ENCODE data around the gene CREB3L1.

Gene CREB3L1, protein sequence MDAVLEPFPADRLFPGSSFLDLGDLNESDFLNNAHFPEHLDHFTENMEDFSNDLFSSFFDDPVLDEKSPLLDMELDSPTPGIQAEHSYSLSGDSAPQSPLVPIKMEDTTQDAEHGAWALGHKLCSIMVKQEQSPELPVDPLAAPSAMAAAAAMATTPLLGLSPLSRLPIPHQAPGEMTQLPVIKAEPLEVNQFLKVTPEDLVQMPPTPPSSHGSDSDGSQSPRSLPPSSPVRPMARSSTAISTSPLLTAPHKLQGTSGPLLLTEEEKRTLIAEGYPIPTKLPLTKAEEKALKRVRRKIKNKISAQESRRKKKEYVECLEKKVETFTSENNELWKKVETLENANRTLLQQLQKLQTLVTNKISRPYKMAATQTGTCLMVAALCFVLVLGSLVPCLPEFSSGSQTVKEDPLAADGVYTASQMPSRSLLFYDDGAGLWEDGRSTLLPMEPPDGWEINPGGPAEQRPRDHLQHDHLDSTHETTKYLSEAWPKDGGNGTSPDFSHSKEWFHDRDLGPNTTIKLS

DNA sequence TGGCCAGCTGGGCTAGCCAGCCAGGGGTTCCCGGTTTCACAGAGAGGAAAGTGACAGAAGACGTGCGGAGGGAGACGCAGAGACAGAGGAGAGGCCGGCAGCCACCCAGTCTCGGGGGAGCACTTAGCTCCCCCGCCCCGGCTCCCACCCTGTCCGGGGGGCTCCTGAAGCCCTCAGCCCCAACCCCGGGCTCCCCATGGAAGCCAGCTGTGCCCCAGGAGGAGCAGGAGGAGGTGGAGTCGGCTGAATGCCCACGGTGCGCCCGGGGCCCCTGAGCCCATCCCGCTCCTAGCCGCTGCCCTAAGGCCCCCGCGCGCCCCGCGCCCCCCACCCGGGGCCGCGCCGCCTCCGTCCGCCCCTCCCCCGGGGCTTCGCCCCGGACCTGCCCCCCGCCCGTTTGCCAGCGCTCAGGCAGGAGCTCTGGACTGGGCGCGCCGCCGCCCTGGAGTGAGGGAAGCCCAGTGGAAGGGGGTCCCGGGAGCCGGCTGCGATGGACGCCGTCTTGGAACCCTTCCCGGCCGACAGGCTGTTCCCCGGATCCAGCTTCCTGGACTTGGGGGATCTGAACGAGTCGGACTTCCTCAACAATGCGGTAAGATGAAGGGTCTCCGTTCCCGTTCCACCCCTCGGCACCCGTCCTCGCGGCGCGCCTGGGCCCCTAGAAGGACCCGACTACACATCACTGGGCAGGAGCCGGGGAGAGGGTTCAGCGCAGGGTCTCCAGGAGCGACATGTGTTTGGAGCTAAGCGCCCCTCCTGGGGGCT, at the start of gene CREB3L1:
Gene CREB3L1 (plus strand): TSS at position 41 of the 765 bp plus-strand sequence. CDS start 450 bp downstream, at position 491.
- DNase-seq: peak; percentile 87

DNA sequence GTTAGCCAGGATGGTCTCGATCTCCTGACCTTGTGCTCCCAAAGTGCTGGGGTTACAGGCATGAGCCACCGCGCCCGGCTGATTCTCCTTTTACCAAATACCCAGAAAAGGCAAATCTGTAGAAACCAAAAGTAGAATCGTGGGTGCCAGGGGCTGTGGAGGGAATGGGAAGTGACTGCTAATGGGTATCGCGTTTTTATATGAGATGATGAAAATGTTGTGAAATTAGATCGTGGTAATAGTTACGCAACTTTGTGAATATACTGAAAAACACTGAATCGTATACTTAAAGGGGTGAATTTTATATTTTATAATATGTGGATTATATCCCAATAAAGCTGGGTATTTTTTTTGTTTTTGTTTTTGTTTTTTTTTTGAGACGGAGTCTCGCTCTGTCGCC, 48.2 kb upstream of the CREB3L1 start:
- DNase-seq: no peak

DNA sequence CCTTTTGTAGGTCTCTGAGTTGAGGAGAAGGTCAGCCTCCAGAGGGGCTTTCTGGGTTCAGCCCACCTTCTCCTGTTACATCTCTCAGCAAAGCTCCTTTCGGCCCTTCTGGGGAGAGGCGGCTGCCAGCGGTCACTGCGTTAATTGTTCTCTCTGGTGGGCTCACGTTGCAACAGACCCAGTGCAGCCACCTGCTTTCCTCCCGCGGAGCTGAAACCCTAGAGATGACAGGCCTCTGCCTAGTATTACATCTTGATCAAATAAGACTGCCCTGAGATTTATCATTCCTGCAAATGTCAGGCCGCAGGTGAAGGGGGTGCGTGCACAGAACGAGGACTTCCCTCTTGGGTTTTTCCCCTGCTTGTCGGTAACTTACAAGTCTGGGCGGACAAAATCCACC, 43.2 kb upstream of the CREB3L1 start:
- DNase-seq: peak; percentile 61

DNA sequence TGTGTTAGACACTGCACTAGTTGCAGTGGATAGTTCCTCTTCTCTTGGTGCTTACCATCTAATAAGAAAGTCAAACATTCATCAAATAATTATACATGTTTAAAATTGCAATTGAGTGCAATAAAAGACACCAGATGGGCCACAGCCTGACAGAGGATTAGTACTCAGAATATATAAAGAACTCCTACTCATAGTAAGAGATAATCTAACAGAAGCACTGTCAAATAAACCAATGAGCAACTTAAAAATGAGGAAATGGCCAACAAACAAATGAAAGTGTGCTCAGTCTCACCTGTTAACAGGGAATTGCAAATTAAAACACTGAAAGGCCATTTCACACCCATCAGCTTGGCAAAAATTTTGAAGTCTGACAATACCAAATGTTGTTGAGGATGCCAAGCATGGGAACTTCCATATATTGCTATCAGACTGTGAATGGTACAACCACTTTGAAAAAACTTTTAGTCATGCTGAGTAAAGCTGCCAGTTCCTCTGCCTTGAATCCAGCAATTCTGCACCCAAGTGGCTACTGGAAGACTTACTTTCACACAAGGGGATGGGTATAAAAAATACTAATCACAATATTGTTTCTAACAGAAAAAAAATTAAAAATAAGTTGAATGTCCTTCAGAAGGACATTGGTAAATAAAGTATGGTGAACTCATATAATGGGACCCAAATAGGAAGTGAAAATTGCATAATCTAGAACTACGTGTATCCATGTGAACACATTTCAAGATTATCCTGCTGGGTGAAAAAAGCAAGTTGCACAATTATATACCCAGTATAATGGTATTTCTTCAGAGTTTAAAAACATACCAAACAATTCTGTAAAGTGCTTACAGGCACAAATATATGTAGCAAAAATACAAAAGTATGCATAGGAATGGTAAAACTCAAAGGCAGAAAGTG, 41.4 kb upstream of the CREB3L1 start:
- no peak for DNase-seq

DNA sequence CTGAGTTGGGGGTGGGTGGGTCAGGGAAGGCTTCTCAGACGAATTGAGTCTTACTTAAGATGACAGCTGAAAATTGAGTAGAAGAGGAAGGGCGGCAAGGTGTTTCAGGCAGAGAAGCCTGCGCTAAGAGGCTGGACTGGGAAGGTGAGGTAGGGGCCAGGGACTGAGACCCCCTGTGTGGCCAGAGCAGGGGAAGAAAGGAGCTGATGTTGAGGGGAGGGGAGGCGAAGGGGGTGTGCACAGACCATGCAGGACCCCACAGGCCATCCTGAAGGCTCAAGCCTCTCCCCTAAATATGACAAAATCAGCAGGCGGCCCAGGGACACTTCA, 40.6 kb upstream of the CREB3L1 start:
- no peak for DNase-seq

DNA sequence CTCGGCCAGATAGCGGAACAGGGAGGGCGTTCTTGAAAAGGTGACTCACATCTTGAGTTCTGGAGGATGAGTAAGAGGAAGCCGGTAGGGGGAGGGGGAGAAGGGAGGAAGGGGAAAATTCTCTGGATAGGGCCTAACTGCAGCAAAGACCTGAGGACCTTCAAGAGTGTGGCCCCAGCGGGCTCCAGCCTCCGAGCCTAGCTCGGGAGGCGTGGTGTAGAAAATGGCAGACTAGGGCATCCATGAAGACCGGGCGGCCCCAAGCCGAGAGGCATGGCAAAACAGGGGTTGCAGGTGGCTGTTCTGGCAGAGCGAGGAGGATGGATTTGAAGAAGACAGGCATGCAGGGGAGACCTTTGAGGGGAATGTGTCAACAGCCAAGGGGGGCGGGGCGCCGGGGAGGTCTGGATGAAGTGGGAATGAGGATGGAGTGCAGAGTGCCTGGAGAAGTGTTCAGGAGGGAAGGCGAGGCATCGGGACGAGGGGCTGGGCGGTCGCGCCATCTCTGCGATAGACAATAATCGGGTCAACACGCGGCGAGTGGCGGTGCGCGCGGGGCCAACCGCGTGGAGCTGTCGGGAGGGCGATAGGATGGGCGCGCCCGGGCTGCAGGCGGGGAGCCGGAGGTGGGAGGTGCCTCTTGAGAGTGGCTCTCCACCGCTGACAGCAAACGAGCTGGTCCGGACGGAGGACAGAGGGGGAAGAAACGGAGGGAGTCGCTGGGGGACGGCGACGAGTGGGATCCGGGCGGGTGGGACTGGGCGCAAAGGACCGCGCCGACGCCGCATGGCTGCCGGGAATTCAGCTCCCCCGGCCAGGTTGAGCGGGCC, 40.0 kb upstream of the CREB3L1 start:
- DNase-seq: peak; percentile 76

DNA sequence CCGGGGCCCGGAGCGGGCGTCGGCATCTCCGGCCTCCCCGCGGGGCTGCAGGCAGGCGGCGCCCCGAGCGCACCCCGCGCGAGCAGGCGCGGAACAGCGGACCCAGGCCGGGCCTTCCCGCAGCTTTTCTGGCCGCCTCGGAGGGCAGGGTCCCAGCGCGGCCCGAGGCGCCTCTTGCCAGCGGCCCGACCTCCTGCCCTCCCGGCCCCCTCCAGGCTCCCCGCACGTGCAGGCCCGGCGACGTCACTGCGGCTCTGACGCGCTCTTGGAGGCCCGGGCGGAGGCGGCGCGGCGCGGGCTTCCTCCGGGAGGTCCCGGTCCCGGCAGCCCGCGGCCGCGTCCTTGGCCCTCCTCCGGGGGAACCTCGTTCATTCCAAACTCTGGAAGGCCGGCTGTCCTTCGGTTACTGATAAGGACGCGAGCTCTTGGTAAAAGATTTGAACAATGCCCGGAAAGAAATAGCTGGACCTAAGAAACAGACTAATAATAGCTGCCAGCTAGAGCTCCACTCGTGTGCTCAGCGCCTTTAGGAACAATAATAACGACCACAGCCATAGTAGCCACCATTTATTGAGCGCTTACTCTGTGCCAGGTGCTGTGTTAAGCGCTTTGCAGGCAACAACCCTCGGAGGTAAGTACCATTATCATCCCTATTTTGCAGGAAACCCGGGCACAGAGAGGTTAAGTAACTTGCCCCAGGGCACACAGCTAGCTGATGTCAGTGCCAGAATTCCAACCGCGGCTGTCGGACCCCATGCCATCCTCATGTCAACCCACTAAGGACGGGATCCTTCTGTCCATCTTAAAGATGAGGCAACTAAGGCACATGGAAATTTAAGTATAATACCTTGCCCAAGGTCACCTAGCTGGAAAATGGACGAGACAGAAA, 39.1 kb upstream of the CREB3L1 start:
- peak; percentile 79 for DNase-seq

DNA sequence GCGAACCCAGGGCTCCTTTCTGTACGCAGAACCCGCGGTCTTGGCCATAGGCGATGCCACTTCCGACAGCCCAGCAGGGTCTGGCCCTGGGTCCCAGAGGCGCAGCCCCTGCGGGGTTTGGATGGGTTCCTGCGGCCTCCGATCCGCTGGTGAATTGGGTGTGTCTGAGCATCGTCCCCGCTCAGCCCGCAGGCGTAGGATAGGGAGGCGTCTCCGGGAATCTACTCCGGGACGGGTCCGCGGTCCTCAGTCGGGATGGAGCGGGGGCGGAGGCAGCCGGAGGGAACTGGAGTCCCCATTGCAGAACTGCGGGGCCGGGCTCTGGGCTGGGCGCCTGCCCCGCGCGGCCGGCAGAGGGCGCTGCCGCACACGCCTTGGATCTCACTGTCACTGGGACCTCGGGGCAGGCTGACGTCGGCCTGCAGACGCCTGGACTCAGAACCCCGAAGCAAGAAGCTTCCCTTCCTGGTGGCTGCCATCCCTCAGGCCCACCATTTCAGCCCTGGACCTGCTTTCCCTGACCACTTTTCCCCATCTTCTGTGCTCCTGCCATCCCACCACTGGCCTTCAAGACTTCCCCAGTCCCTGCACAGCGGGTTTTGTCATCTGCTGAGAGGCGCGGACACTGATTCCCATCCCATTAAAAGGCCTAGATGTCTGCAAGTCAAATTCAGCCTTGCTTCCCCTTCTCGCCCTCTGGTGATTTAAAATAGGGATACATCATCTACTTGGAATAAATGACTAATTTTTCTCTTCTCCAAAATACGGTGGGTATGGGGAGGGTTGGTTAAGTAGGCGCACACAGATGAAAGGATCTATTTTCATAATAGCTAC, 38.3 kb upstream of the CREB3L1 start:
- peak; percentile 96 for DNase-seq

DNA sequence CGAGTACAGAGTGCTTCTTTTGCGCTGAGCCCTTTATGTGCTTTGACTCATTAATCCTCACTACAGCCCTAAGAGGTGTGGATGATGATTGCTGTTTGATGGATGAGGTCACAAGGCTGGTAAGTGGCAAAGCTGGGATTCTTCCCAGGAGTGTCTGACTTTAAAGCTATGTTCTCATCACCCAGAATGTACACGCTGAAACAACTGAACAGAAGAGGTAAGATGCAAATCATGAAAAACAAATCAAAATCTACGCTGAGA, 37.7 kb upstream of the CREB3L1 start:
- no peak for DNase-seq

DNA sequence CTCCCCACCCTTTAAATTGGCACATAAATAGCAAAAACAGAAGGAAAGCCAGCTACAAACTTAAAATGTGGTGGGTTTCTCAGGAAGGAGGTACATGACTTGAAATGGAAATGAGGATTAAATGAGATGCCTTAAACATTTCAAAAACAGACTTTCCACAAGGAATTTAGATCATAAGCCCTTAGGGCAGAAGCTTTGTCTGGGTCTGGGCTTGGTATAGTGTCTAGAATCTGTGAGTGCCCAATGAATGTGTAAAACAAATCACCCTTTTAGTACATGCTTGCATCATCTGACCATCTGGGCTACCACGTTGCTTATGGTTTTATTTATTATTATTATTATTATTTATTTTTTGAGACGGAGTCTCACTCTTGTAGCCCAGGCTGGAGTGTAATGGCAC, 37.1 kb upstream of the CREB3L1 start:
- no peak for DNase-seq

DNA sequence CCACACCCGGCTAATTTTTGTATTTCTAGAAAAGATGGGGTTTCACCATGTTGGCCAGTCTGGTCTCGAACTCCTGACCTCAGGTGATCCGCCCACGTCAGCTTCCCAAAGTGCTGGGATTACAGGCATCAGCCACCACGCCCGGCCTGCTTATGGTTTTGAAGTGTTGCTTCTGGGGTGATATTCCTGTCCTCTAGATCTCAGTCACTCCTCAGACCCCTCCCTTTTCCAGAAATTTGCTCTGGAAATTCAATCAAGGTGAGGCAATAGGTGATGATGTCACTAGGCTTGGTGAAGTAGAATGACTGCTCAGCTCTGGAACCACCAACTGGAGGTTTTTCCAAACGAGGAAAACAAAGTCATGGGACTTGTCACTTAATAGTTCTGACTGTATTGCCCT, 36.6 kb upstream of the CREB3L1 start:
- no peak for DNase-seq

DNA sequence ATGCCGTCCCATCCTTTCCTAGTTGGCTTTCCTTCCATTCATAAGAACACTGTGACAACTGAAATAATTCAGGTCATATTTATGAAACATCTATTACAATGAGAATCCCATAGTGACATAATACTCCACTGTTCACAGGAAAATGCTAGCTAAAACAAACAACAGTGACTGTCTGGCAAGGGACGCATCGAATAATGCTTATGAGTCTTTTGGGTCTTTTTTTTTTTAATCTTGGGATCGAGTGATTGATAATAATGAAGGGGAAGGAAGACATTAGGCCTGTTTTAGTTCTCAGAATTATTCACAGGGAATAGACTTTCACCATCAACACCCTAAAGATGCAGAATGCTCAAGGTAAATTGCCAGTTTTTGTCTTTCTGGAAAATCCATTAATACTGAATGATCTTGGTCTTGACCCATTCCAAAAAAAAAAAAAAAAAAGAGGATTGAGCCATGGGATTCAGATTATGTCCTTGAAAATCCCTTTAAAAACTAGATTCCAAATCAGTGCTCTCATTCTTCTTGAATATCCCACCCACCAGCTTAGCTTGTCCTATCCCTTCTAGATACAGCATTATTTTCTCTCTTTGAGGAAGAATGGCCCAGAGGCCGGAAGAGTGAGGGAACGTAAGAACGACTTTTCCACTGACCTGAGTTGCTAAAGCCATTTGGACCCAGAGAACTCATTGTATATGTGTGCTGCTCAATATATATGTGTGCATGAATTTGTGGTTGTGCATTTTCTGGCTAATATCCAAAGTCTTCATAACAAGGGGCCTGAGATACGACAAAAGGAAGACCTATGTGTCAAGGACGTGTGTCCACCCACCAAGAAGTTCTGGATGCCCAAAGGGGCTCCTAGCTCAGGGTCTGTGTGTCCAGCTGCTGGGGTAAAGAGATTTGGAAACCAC, 35.2 kb upstream of the CREB3L1 start:
- no peak for DNase-seq

DNA sequence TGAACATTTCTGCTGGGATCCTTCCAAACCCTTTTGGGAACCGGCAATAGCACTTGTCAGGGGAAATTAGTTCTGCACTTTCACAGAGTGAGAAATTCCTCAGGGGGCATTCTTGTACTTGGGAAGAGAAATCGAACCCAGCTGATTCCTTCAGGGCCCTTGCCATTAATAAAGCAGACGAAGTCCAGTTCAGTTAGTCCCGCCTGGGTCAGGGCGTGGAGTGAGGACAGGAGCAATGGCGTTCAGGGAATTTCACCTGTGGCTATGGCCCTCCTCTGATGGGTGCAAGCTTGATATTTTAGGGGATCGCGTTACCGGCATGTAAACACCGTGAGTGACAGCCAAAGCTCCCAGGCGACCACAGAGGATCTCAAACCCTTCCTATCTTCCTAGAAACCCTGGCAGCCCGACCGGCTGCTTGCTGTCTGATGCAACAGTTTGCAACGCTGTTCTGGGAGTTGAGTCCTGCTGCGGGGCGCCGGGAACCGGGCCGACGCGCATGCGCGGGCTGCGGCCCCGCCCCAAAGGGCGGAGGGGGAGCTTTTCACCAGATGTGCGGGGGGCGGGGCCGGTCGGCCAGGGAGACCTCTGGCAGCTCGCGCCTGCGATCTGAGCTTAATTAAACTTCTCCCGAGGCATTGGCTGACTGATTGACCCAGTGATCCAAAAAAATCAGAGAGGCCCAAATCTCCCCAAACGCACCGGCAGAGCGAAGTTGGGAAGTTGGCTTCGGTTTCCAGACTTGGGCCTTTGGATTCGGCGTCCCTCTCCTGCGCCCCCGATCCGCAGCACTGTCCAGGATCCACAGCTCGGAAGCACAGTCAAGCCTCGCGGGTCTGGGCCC, 34.3 kb upstream of the CREB3L1 start:
- peak; percentile 92 for DNase-seq

DNA sequence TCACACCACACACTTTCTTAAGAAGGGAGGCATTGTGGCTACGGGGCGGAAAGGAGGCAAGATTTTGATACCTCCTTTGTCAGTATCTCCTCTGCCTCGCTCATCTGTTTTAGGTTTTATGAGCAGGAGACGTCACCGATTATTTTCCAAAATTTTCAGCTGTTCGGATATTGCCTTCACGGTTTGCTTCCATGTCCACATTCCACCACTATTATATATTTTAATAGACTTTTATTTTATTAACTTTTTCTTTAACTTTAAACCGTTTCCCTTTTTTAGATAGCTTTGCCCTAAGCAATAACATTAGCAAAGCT, 33.7 kb upstream of the CREB3L1 start:
- no peak for DNase-seq

DNA sequence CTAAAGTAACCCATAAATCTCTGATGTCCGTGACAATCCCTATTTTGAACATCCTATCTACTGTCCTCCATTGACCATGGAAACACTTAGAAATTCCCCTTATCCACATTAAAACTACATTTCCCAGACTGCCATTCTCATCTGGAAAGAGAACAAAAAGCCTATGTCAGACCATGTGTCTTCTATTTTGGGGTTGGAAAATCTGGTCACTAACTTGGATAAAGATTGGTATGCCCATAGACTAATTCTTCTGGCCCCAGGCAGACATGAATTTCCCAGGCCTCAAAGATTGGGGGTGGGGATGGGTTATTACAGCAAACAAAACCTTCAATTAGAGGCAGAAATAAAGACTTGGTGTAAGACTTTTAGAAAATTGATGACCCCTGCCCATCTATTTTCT, 30.9 kb upstream of the CREB3L1 start:
- DNase-seq: no peak

DNA sequence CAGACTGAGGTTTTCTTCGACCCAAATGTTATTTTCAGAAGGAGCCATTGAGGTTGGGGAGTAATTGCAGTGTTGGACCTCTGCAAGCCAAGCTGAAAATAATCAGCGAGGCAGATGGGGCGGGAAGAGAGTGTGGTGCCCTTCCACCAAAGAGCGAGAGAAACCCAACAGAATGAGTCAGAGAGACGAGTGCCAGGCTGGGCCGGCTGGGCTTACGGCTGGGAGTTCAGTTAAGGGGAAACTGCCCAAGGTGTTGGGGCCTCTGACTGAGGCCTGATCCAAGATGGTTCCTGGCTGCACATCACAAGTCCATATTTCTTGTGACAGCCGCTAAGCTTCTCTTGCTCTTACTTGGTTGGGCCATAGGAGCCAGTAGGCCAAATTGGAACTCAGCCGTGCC, 30.4 kb upstream of the CREB3L1 start:
- no peak for DNase-seq

DNA sequence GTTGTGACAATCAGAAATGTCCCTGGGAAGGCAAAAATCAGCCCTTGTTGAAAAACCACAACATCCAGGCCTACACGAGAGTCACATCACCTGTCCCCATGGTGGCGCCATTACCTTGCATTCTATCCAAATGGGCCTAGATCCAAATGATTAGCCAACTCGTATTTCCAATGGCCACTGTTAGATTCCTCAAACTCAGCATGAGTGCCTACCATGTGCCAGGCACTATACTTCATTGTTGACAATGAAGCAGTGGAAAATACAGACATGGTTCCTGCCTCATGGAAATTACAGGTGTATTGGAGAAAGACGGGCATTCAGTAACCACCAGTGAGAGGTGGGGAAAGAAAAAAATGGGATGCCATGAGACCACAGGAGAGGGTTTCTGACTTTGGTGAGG, 29.8 kb upstream of the CREB3L1 start:
- no peak for DNase-seq

DNA sequence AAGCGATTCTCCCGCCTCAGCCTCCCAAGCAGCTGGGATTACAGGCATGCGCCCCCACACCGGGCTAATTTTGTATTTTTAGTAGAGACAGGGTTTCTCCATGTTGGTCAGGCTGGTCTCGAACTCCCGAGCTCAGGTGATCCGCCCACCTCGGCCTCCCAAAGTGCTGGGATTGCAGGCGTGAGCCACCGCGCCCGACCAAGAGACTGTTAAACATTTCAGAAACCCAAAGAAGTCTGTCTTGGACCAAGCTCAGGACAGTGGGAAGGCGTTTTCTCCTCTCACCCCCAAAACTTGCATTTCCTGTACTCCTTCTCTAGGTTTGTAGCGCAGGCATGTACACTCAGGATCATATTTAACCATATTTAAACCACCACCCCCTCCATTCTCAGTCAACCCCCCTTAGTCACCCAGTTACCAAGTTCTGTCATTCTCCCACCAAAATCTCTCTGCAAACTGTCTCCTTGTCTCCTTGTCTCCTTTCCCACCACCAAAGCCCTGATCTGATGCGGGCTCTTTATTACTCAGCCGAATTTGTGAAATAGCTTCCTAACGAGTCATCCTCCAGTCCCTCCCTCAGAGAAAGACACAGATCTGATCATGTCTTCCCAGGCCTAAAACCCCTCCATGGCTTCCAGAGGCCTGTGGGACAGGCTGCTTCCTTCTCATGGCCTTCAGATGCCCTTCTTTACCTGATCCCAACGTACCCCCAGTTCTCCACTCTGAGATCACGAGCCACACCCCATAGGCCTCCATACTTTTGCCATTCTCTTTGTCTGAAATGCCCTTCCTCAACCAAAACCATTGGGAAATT, 29.0 kb upstream of the CREB3L1 start:
- DNase-seq: no peak

Measured in retina (tissue), 1 donor.